Ecto neural progenitor cell (in vitro differentiated cells): ENCODE data around the gene GPR75.

ENCODE experiments used
- DNase-seq: peaks from one replicate; pipeline ENCODE4 v3.0.0-alpha.2; 2018; ENCODE audit warnings: low spot score

Gene GPR75

GRCh38 chr2:53859206-53860181 lies at the start of gene GPR75:
GPR75 (minus strand) TSS chr2:53859967; CDS start chr2:53854756, 5,211 bp downstream.
- peak; percentile 55 for DNase-seq

DNA sequence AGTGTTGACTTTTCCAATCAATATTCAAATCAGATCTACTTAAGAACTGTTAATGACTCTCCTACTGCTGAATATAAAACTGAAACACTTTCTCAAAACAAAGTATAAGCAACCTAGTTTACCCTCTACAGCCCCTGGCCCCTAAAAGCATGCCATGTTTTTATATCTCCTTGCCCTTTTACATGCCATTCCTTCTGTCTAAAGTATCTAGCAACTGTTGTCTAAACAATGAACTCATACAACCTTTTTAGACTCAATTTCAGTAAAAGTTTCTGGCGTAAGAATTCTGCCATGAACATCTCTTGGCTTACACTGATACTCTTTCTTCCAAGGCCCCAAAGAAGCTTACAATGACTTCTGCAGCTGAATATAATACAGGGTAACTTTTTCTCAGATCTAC lies 47.8 kb upstream of the GPR75 start:
- no peak for DNase-seq

DNA sequence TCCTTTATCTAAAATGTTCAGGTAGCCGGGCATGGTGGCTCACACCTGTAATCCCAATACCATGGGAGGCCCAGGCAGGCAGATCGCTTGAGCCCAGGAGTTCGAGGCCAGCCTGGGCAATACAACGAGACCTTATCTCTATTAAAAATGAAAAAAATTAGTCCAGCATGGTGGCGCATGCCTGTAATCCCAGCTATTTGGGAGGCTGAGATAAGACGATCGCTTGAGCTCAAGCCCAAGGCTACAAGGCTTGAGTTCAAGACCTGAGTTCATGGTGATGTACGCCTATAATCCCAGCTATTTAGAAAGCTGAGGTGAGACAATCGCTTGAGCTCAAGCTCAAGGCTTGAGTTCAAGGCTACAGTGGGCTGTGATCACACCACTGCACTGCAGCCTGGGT lies 45.6 kb upstream of the GPR75 start:
- DNase-seq = no peak

GRCh38 chr2:53903011-53903410 lies 43.2 kb upstream of the GPR75 start:
- DNase-seq = no peak

DNA sequence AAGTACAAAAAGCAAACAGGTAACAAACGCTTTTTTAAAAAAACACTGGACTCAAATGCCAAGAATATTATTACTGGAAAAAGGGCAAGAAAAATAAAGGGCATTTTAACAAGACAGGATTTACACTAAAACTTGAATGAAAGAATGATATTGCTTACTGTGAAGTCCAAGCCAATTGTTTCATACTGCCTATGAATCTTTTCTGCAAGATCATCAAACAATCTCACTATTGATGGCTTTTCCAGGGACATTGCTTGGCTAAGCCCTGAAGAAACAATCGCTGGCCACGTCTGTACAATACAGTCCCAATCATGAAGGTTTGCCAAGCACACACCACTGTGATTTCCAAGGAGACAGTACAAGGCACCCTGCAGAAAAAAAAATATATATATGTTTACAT lies 41.4 kb upstream of the GPR75 start:
- no peak for DNase-seq

DNA sequence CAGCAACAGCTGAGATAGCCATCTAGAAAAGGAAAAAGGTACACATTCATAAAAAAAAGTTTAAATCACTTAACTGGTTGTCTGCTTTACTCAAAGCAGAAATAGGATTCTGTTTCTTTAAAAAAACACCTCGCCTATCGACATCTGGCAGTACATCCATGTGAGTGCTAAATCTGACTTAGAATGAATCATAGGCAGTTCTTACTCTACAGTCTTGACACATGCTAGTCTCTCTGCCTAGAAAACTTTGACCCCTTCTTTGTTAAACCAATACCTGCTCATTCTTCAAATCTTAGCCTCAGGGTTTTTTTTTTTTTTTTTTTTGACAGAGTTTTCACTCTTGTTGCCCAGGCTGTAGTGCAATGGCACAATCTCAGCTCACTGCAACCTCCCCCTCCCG lies 37.1 kb upstream of the GPR75 start:
- no peak for DNase-seq

- DNase-seq = no peak
Measured at GRCh38 chr2:53886406-53887280, 26.9 kb upstream of the GPR75 start.

- no peak for DNase-seq
Measured at GRCh38 chr2:53884883-53885282, 25.1 kb upstream of the GPR75 start.

DNA sequence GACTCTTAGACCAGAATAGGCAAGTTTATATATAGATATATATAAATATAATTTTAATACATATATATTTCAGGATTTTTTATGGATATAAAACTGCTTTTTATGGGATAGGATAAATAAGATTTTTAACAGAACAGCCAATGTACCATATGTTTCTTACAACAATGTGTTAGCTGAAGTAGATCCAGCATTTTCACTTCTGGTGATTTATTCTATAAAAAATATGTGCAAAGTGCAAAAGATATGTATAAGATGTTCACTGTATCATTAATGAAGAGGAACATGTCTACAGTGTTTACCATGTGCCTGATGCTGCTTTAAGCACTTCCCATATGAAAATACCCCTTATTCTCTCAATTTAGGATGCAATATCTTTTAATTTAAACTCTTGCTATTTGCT lies 22.2 kb upstream of the GPR75 start:
- no peak for DNase-seq

DNA sequence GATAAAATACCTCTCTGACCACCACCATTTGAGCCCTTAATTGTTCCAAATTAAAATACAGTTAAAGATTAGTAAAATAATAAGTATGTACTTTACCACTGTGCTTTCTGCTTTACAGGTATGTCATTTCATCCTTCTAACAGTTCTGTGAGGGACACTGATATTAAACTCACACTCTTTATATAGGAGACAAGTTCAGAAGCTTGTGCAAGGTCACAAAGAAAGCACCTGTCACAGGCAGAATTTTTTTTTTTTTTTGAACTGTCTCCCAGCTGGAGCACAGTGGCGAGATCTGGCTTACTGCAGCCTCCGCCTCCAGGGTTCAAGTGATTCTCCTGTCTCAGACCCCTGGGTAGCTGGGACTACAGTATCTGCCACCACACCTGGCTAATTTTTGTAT lies 21.6 kb upstream of the GPR75 start:
- DNase-seq = no peak

DNA sequence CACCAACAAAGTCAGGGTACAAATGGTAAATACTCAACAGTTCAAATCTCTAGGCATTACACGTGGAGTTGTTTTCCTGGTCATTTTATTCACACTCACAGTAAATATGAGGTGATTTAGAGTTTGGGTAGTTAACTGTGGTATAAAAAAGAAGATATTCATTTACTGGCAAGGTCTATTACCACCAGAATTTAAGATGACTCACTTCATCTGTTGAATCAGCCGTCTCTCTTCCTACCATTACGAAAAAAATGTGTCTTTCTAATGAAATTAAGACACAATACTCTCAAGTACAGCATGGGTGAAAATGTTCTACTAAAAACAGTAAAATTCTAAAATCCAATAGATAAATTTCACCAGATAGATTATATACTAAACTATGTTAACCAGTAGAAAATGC lies 21.0 kb upstream of the GPR75 start:
- DNase-seq = no peak

- no peak for DNase-seq
Measured at GRCh38 chr2:53877556-53877955, 17.8 kb upstream of the GPR75 start.

- no peak for DNase-seq
Measured at GRCh38 chr2:53877112-53877511, 17.3 kb upstream of the GPR75 start.

GRCh38 chr2:53874401-53874950 lies 14.7 kb upstream of the GPR75 start:
- DNase-seq = no peak

DNA sequence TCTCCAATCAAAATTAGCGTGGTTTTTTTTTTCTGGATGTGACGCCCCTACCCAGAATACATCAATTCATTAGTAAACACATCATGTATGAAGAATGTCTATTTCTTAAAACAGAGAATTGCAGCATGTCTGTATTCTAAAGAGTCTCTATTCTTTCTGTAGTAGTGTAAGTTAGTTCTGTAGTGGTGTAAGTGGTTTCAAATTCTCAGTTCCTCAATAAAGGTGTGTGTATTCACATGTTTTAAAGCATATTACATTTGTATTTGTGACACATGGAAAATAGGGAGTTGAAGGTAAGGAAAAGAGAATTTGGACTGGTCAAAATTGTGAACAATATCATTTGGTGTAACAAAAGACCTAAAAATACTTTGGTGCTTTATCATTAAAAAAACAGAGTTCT lies 8.0 kb upstream of the GPR75 start:
- no peak for DNase-seq

GRCh38 chr2:53867169-53867568 lies 7.4 kb upstream of the GPR75 start:
- no peak for DNase-seq

DNA sequence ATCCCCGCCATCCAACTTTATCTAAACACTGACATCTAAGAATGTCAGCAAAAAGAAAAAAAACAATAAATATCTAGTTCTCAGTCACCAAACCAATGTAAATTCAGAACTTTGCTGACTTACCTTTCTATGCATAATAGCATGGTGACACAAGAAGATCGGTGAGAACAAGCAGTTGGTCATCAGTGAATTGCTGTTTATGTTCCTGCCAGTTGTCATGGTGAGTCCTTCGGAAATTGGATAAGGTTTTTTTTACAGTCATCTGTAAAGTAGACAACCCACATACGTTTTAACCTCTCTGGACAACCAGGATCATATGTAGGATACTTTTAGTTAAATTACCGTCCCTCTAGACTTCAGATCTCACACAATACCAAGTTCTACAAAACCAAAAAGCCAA lies 6.2 kb upstream of the GPR75 start:
- no peak for DNase-seq

GRCh38 chr2:53865264-53865663 lies 5.5 kb upstream of the GPR75 start:
- DNase-seq = no peak

DNA sequence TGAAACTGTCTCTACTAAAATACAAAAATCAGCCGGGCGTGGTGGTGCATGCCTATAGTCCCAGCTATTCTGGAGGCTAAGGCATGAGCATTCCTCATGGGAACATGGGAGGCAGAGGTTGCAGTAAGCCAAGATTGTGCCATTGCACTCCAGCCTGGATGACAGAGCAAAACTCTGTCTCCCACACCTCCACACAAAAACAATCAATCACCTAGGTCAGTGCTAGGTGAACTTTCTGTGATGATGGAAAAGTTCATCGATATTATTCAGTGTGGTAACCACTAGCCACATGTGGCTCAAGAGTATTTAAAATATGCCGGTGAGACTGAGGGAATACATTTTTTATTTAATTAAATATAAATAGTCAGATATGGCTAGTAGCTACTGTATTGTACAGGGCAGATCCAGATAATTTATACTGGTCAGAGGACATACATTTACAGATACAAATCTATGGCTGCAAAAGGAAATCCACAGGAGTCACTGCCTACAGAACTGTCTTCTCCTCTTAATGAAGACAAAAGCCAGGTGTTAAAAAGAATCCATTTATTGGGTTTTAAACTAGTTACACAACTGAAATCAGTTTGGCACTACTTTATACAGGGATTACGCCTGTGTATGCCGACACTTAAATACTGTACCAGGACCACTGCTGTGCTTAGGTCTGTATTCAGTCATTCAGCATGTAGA lies 3.9 kb upstream of the GPR75 start:
- DNase-seq = no peak

GRCh38 chr2:53861824-53862223 lies 2.1 kb upstream of the GPR75 start:
- no peak for DNase-seq

DNA sequence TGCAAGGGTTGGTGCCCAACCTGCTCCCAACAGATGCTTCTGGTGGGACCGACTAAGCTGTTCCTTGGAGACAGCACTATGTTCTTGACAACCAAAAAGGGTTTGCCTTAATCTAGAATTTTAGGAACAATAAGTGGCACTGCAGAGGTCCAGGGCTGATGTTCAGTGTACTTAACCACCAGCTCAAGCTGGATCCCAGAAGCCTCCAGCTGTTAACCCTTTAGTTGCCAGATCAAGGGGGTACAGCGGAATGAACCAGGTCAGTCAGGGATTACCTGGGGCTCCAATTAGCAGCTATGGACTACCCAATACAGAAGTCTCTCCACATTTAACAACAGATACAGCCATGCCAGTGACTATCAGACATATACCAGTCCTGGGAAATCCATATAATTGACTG lies 3.5 kb downstream of the GPR75 start:
- no peak for DNase-seq

DNA sequence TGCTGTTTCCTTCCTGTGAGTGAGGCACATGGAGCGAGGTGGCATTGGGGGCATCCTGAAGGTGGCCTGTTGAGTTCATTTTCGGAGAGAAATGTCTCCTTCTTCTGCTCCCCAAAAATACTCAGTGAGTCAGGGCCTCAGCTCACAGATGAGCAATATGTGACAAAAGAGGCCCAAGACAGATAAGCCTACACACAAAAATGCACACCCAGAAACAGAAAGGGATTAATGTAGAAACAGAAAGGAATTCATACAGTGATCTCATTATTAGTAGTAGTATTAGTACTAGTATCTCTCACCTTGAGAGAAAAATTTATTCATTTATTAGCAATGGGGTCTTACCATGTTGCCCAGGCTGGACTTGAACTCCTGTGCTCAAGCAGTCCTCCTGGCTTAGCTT lies 5.1 kb downstream of the GPR75 start:
- no peak for DNase-seq
